HuH-7.5 (cell line): ENCODE measurements around the gene PNPLA5.
"Not testable (repeated sequence)": the region's sequence is repeated elsewhere in the genome, so short reads cannot be mapped to it uniquely, and the experiment has no call there.

Experiments used
- DNase-seq: peaks from one replicate; pipeline ENCODE4 v3.0.0; 2011; ENCODE audit warnings: low spot score

The PNPLA5 gene

GRCh38 chr22:43881091-43882061 lies 10.4 kb downstream of the PNPLA5 start:
- DNase-seq: no peak

GRCh38 chr22:43880541-43880991 lies 11.2 kb downstream of the PNPLA5 start:
- no peak for DNase-seq

GRCh38 chr22:43879901-43880540 lies 11.8 kb downstream of the PNPLA5 start:
- DNase-seq: no peak

GRCh38 chr22:43878831-43879550 lies 12.8 kb downstream of the PNPLA5 start:
- no peak for DNase-seq

- no peak for DNase-seq
These were observed 13.6 kb downstream of the PNPLA5 start for GRCh38 chr22:43878079-43878795.

- DNase-seq: no peak
These were observed 14.8 kb downstream of the PNPLA5 start for GRCh38 chr22:43876866-43877509.

- no peak for DNase-seq
These were observed 22.0 kb downstream of the PNPLA5 start for GRCh38 chr22:43869799-43870198.

- not testable (repeated sequence) for DNase-seq
These were observed 22.8 kb downstream of the PNPLA5 start for GRCh38 chr22:43869001-43869400.

- peak; percentile 69 for DNase-seq
These were observed 23.8 kb downstream of the PNPLA5 start for GRCh38 chr22:43867839-43868635.

- no peak for DNase-seq
These were observed 29.0 kb downstream of the PNPLA5 start for GRCh38 chr22:43862882-43863202.

GRCh38 chr22:43862074-43862881 lies 29.5 kb downstream of the PNPLA5 start, which contains the start of gene SULT4A1:
SULT4A1 (minus strand) TSS chr22:43862513; CDS start chr22:43862382, 131 bp downstream.
- DNase-seq: no peak

GRCh38 chr22:43861529-43861928 lies 30.3 kb downstream of the PNPLA5 start:
- DNase-seq: no peak

GRCh38 chr22:43860831-43861230 lies 31.0 kb downstream of the PNPLA5 start:
- no peak for DNase-seq

GRCh38 chr22:43860126-43860525 lies 31.7 kb downstream of the PNPLA5 start:
- no peak for DNase-seq

GRCh38 chr22:43859621-43860020 lies 32.2 kb downstream of the PNPLA5 start:
- DNase-seq: no peak

- DNase-seq: no peak
These were observed 32.6 kb downstream of the PNPLA5 start for GRCh38 chr22:43859176-43859575.

GRCh38 chr22:43858156-43858895 lies 33.5 kb downstream of the PNPLA5 start:
- no peak for DNase-seq

- DNase-seq: no peak
These were observed 34.4 kb downstream of the PNPLA5 start for GRCh38 chr22:43857367-43857766.

GRCh38 chr22:43855431-43855830 lies 36.4 kb downstream of the PNPLA5 start:
- DNase-seq: no peak
